ENCODE data around the gene EIF3A.

The EIF3A gene

DNA sequence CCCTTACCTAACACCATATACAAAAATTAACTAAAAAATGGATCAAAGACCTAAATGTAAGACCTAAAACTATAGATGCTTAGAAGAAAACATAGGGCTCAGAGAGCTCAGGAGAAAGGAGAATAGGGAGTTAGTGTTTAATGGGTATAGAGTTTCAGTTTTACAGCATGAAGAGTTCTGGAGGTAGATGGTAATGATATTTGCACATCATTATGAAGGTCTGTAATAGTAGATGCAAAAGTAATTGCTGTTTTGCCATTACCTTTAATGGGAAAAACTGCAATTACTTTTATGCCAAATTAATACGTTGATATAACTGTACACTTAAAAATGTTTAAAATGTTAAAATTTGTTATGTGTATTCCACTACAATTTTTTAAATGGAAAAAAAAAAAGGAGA is 90.3 kb downstream of the EIF3A start:
- Histone ChIP-seq H3K4me3 (ENCODE audit: low read length) (no peak overlapping the region), H3K27ac (ENCODE audit: low read length) (no peak overlapping the region), H3K36me3 (ENCODE audit: control insufficient read depth, insufficient read depth, low read length) (no peaks in the 10 kb centered on the region), H3K27me3 (ENCODE audit: control insufficient read depth, insufficient read depth, low read length) (no peaks in the 10 kb centered on the region), H3K9me3 (ENCODE audit: control insufficient read depth, insufficient read depth, low read length) (no peaks in the 10 kb centered on the region), H3K4me1 (ENCODE audit: control insufficient read depth, insufficient read depth, low read length) (no peaks in the 10 kb centered on the region)
- no peak for DNase-seq (ENCODE audit: low read depth, low spot score)
- WGBS (ENCODE audit: insufficient coverage, insufficient read length) = no CpG with 5 or more reads among the region's 1 CpG

DNA sequence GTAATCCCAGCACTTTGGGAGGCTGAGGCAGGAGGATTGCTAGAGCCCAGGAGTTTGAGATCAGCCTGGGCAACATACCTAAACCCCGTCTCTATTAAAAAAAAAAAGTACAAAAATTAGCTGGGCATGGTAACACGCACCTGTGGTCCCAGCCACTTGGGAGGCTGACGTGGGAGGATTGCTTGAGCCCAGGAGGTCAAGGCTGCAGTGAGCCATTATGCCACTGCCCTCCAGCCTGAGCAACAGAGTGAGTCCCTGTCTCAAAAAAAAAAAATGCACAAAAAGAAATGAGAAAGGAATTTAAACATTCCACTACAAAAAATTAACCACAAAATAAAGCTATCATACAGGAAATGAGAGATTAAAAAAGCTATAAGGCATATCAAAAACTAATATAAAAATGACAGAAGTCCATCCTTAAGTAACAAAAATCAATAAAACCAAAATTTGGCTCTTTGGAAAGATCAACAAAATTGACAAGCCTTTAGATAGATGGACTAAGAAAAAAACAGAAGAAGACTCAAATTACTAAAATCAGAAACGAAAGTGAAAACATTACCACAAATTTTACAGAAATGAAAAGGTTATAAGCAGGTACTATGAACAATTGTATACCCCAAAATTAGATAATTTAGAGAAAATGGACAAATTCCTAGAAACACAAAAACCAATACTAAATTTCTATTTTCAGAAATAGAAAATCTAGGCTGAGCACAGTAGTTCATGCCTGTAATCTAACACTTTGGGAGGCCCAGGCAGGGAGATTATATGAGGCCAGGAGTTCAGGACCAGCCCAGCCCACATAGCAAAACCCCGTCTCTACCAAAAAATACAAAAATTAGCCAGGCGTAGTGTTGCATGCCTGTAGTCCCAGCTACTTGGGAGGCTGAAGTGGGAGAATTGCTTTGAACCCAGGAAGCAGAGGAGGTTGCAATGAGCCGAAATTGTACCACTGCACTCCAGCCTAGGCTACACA is 93.5 kb downstream of the EIF3A start:
- no CpG with 5 or more reads among the region's 7 CpGs for WGBS (ENCODE audit: insufficient coverage, insufficient read length)
- H3K36me3 ChIP-seq (ENCODE audit: control insufficient read depth, insufficient read depth, low read length) = no peaks in the 10 kb centered on the region

GRCh38 chr10:118985576-118985975 is 95.0 kb downstream of the EIF3A start:
- Histone ChIP-seq H3K27ac (ENCODE audit: low read length) (no peak overlapping the region), H3K4me3 (ENCODE audit: low read length) (no peak overlapping the region), H3K4me1 (ENCODE audit: control insufficient read depth, insufficient read depth, low read length) (no peaks in the 10 kb centered on the region), H3K27me3 (ENCODE audit: control insufficient read depth, insufficient read depth, low read length) (no peaks in the 10 kb centered on the region), H3K9me3 (ENCODE audit: control insufficient read depth, insufficient read depth, low read length) (no peaks in the 10 kb centered on the region), H3K36me3 (ENCODE audit: control insufficient read depth, insufficient read depth, low read length) (no peaks in the 10 kb centered on the region)
- DNase-seq (ENCODE audit: low read depth, low spot score) = no peak
- no CpG with 5 or more reads among the region's 2 CpGs for WGBS (ENCODE audit: insufficient coverage, insufficient read length)

More for the DNA sequence above, 93.5 kb downstream of the EIF3A start:
- H3K4me3 ChIP-seq (ENCODE audit: low read length) = no peak overlapping the region
- H3K4me1 ChIP-seq (ENCODE audit: control insufficient read depth, insufficient read depth, low read length) = no peaks in the 10 kb centered on the region
- no peaks in the 10 kb centered on the region for H3K27me3 ChIP-seq (ENCODE audit: control insufficient read depth, insufficient read depth, low read length)
- no peak for DNase-seq (ENCODE audit: low read depth, low spot score)
- H3K27ac ChIP-seq (ENCODE audit: low read length) = no peak overlapping the region
- H3K9me3 ChIP-seq (ENCODE audit: control insufficient read depth, insufficient read depth, low read length) = no peaks in the 10 kb centered on the region

Measured in iPS DF 6.9 (cell line).